Calu3 (cell line): Measurements from ENCODE around the gene SEMA3E. TPM values are rescaled to one million over a fixed set of nuclear protein-coding genes. Genes with fewer than 3 reads are reported as not detected.

ENCODE experiments used
- Bru-seq: library from RNA; stranded (reverse); fragments of 400-500 nt; gene quantifications from one replicate; lab custom pipeline; 2021; lab: Mats Ljungman, UMichigan
- BruChase-seq, 2 experiments: library from RNA; stranded (reverse); fragments of 400-500 nt; gene quantifications; one replicate each; lab custom pipeline; 2021; lab: Mats Ljungman, UMichigan
- BruUV-seq: library from RNA; stranded (reverse); fragments of 400-500 nt; replicated peaks from 2 replicates; lab custom pipeline; 2021; lab: Mats Ljungman, UMichigan
- CTCF ChIA-PET: fragments of 300-600 bp; sonication (Branson Sonifier 250); formaldehyde crosslinking; loops from one replicate; lab custom pipeline; 2022; ENCODE audit warnings: antibody characterized with exemption; lab: Charles Lee
- DNase-seq: peaks from one replicate; pipeline ENCODE4 v3.0.0; 2022
- H3K27ac Mint-ChIP-seq: one replicate; pipeline ENCODE4 v1.8.0; 2022; ENCODE audit warnings: mixed read lengths; ENCODE audit not compliant: unreplicated experiment
- H3K27me3 Mint-ChIP-seq: one replicate; pipeline ENCODE4 v1.8.0; 2022; ENCODE audit warnings: mixed read lengths; ENCODE audit not compliant: unreplicated experiment
- H3K36me3 Mint-ChIP-seq: one replicate; pipeline ENCODE4 v1.8.0; 2022; ENCODE audit warnings: mild to moderate bottlenecking, moderate library complexity, mixed read lengths; ENCODE audit not compliant: insufficient read depth, unreplicated experiment
- H3K4me1 Mint-ChIP-seq: one replicate; pipeline ENCODE4 v1.8.0; 2022; ENCODE audit warnings: mild to moderate bottlenecking, low read depth, mixed read lengths; ENCODE audit not compliant: unreplicated experiment
- H3K4me3 Mint-ChIP-seq: one replicate; pipeline ENCODE4 v1.8.0; 2022; ENCODE audit warnings: mild to moderate bottlenecking, low read depth, moderate library complexity, mixed read lengths; ENCODE audit not compliant: unreplicated experiment
- H3K9me3 Mint-ChIP-seq: one replicate; pipeline ENCODE4 v1.8.0; 2022; ENCODE audit warnings: low read depth, mixed read lengths; ENCODE audit not compliant: unreplicated experiment
- intact Hi-C: fragments of 100-400 bp; cut with micrococcal nuclease; formaldehyde crosslinking; loops from one replicate; pipeline ENCODE4 v1.10.0; 2022; ENCODE audit not compliant: unreplicated experiment
- long read RNA-seq: library from polyadenylated mRNA; stranded (forward); transcript quantifications from one replicate; pipeline ENCODE4 v2.0.0, GENCODE V29; 2022
- total RNA-seq: library from RNA; stranded (reverse); gene quantifications from 2 replicates; pipeline ENCODE4 v1.2.3, GENCODE V29; 2022
- TF ChIP-seq, protein P1 (sequence below): fragments of 200-600 bp; IDR thresholded peaks from one replicate; pipeline ENCODE4 v1.8.0; 2022; ENCODE audit warnings: antibody characterized with exemption; ENCODE audit not compliant: unreplicated experiment

The SEMA3E gene
- total RNA-seq (21.8 and 24.4 TPM in 2 replicates), Bru-seq, nascent RNA (percentile 60 among the genes with signal in this experiment), BruChase-seq, experiment 1, labeled RNA remaining after a 6-hour chase (percentile 48 among the genes with signal in this experiment), BruChase-seq, experiment 2, labeled RNA remaining after a 2-hour chase (percentile 48 among the genes with signal in this experiment)
- long read RNA-seq, full-length matches to known transcripts, result 18 of 31 reads
- long read RNA-seq, partial matches to known transcripts, result 6 of 31 reads
- long read RNA-seq, other reads (novel, unspliced or antisense), result 7 of 31 reads

DNA sequence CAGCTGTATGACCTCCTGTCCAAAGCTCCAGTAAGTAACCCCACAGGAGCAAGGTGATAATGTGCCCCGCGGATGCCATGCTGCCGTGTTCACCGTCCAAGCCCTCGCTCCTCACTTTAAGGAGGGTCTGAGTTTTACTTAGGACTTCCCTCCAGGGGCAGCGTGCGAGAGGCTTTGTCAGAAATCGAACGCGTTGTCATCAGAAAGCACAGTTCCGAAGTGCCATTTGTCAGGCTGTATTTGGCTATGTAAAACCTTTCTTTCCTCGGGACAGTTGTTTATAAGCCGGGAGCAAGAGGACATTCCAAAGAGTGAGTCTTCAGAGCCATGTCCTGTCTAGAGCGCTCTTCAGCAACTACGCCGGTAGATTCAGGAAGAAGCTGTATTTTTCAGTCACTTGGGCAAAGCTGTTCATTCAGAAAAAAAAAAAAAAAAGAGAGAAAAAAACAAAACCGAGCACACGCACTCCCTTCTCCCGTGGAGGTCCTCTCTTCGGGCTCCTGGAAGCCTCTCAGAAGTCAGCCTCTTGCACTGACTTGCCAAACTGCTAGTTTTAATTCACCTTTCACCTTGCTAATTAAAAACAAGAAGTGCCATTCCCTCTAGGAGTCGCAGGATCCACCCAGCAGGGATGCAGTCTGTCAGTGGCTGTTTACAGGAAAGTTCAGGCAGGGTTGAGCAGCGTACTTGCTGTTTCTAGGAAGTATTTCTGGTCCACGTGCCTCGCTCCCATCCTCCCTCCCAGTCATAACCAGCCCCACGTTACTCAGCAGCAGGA lies at the start of gene SEMA3E:
Gene SEMA3E, minus strand, starts transcription at position 676 of the 778 bp plus-strand sequence.
- Mint-ChIP-seq H3K27ac (peak within 1 kb of the TSS; percentile 86), H3K4me1 (peaks cover 31% of the 10 kb centered on the region), H3K9me3 (no peaks in the 10 kb centered on the region), H3K27me3 (no peaks in the 10 kb centered on the region), H3K36me3 (peaks cover 15% of the 10 kb centered on the region), H3K4me3 (peak within 1 kb of the TSS; percentile 81)
- no TSS peak for BruUV-seq
- DNase-seq, result peak; percentile 27
- TF ChIP-seq, protein P1, sequence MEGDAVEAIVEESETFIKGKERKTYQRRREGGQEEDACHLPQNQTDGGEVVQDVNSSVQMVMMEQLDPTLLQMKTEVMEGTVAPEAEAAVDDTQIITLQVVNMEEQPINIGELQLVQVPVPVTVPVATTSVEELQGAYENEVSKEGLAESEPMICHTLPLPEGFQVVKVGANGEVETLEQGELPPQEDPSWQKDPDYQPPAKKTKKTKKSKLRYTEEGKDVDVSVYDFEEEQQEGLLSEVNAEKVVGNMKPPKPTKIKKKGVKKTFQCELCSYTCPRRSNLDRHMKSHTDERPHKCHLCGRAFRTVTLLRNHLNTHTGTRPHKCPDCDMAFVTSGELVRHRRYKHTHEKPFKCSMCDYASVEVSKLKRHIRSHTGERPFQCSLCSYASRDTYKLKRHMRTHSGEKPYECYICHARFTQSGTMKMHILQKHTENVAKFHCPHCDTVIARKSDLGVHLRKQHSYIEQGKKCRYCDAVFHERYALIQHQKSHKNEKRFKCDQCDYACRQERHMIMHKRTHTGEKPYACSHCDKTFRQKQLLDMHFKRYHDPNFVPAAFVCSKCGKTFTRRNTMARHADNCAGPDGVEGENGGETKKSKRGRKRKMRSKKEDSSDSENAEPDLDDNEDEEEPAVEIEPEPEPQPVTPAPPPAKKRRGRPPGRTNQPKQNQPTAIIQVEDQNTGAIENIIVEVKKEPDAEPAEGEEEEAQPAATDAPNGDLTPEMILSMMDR, result no peak
- intact Hi-C loops, result loop anchor here (2.0 to 5.0 kb wide), 3 partner anchors 102 to 180 kb away; no protein-coding TSS in a partner anchor
- CTCF ChIA-PET, result interaction anchor here (0.6 kb wide), 1 partner anchor 284 kb away, joined by 3 read pairs; no protein-coding TSS in a partner anchor

DNA sequence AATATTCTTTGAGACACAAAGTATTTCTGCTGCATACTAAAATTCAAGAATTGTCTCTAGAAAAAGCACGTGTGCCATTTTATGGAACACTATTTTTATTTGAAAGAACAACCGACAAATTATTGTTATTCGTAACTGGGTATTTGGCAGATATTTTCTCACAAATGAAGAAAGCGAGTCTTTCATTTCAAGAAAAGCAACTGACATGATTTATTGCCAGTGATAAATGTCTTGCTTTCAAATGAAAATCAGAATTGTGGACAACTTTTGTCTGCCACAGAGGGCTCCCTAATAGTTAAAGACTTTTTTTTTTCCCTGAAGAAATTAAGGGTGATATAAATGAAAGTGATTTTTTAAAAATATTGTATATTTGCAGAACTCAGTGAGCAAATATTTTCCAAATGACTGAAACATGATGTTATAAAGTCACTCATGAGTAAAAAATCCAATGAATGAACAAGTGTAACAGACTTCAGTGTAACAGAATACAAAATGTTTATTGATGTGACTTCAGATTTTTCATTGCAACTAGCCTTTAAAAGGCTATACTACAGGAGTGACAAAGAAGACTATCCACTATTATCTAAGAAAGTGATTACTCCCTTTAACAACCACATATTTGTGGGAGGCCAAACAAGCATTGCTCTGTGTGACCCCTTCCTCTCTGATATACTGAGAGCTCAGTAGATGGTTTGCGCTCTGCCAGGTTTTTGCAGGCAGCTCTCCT lies 49.0 kb upstream of the SEMA3E start:
- intact Hi-C loops, result no loop called here
- Mint-ChIP-seq H3K4me1 (peaks cover 7% of the 10 kb centered on the region), H3K36me3 (no peaks in the 10 kb centered on the region), H3K4me3 (no peak overlapping the region), H3K27me3 (no peaks in the 10 kb centered on the region), H3K27ac (no peak overlapping the region), H3K9me3 (no peaks in the 10 kb centered on the region)
- TF ChIP-seq, protein P1, result no peak
- CTCF ChIA-PET, result no interaction called here
- DNase-seq, result no peak
- BruUV-seq, result no TSS peak

DNA sequence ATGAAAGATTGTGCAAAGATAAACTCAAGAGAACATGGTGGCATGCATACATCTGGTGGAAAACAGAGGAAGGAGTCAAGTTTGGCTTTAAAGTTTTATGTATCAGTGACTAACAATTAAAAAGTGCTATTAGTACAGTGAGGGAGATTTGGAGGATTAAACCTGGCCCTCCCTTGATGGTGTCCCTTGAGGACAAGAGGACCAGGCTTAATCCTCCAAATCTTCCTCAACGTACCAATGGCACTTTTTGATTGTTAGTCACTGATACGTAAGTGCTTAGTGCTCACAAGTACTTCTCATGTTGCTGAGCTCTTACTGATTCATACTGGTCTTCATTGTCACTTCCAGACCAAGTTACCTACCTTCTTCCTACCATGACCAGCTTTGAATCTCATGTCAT lies 47.2 kb upstream of the SEMA3E start:
- TF ChIP-seq, protein P1, result no peak
- Mint-ChIP-seq H3K27ac (no peak overlapping the region), H3K4me1 (peaks cover 7% of the 10 kb centered on the region), H3K27me3 (no peaks in the 10 kb centered on the region), H3K36me3 (no peaks in the 10 kb centered on the region), H3K4me3 (no peak overlapping the region), H3K9me3 (no peaks in the 10 kb centered on the region)
- CTCF ChIA-PET, result no interaction called here
- no peak for DNase-seq
- BruUV-seq, result no TSS peak
- intact Hi-C loops, result no loop called here

DNA sequence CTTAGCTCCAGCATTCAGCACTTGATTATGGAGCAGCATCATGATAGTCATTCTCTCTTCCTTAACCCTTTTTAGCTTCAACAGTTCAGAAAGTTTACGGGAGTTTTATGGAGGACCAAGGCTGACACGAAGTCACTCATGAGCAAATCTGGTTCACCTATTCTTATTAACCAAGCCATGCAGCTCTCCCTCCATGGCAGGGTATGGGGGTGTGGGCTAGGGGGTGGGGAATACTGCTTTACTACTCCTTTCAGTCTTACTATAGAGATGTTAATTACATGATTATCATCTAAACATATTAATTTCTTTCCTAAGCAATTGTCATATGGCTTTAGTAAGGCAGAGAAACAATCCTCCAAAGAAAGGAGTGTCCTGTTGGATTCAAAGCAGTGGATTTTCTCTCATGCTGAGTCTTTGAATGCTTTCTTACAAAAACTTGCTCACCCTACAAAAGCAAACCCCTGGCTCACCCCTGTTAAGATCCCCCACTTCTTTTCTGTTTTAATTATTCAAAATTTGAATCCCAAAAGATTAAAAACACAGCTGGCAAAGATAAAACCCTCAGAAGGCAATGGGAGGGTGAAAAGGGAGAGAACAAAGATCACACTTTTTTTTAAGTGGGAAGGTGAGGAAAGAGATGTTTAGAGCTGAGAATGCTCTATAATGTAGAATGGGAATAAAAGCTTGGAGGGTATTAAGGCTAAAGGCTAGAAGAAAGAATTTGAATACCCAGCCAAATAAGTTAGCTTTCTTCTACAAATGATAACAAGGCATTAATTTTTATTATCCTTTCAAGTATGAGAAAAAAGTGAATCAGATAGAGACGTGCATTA lies 46.4 kb upstream of the SEMA3E start:
- BruUV-seq, result no TSS peak
- Mint-ChIP-seq H3K9me3 (no peaks in the 10 kb centered on the region), H3K4me1 (peaks cover 7% of the 10 kb centered on the region), H3K4me3 (no peak overlapping the region), H3K27me3 (no peaks in the 10 kb centered on the region), H3K27ac (no peak overlapping the region), H3K36me3 (no peaks in the 10 kb centered on the region)
- TF ChIP-seq, protein P1, result no peak
- DNase-seq, result no peak
- intact Hi-C loops, result no loop called here
- CTCF ChIA-PET, result no interaction called here
